Ovary (tissue), 3 donors: ENCODE measurements around the gene SLC5A6.

Experiments used
- CTCF ChIP-seq, 3 donors: fragments of 450-650 bp in 2 of 3; fragments of 200-600 bp in 1 of 3; IDR thresholded peaks; one replicate each; pipeline versions ENCODE4 v1.5.1 to v1.8.0; 2016 to 2022; ENCODE audit warnings: antibody characterized with exemption in 3 of 3, mild to moderate bottlenecking in 1 of 3
- POLR2A ChIP-seq: fragments of 450-650 bp; IDR thresholded peaks from one replicate; pipeline ENCODE4 v1.6.1; 2017; ENCODE audit warnings: antibody characterized with exemption, mild to moderate bottlenecking, moderate library complexity
- donor health status: DM: no; HTN: no; CAD: no.

GRCh38 chr2:27233341-27233740 lies 21.3 kb upstream of the SLC5A6 start:
- TF ChIP-seq CTCF (IDR thresholded peaks at IDR 0.05) = no peak
- no peak for TF ChIP-seq POLR2A
